ENCODE measurements around the gene UBE2M. TPM values are rescaled to one million over a fixed set of nuclear protein-coding genes. Genes with fewer than 3 reads are reported as not detected.
A peak's percentile ranks its signal among the peaks of the same experiment; 100 is the strongest.
"Not testable (repeated sequence)": the region's sequence is repeated elsewhere in the genome, so short reads cannot be mapped to it uniquely, and the experiment has no call there.

Gene UBE2M
- 10 to 100 TPM in 11 of 12 donors, not detected in 1; 49.2 to 72.5 (median 64.6) TPM for polyA plus RNA-seq (ENCODE audit: insufficient read length in 12 of 12)
- long read RNA-seq, donor 1, transcript UBE2M-201 (6 exons, 1,508 nt), result major isoform, 47 of 52 reads
- long read RNA-seq, donor 1, partial matches to known transcripts, result 5 of 52 reads
- long read RNA-seq, donor 1, other reads (novel, unspliced or antisense), result 0 of 52 reads
- long read RNA-seq, donor 2, transcript UBE2M-201 (6 exons, 1,508 nt), result major isoform, 49 of 50 reads
- long read RNA-seq, donor 2, partial matches to known transcripts, result 0 of 50 reads
- long read RNA-seq, donor 2, other reads (novel, unspliced or antisense), result 0 of 50 reads
- long read RNA-seq, donor 3, transcript UBE2M-201 (6 exons, 1,508 nt), result major isoform, 11 of 11 reads
- long read RNA-seq, donor 3, partial matches to known transcripts, result 0 of 11 reads
- long read RNA-seq, donor 3, other reads (novel, unspliced or antisense), result 0 of 11 reads
- long read RNA-seq, donor 4, transcript UBE2M-201 (6 exons, 1,508 nt), result major isoform, 17 of 17 reads
- long read RNA-seq, donor 4, partial matches to known transcripts, result 0 of 17 reads
- long read RNA-seq, donor 4, other reads (novel, unspliced or antisense), result 0 of 17 reads
- long read RNA-seq, donor 5, transcript UBE2M-201 (6 exons, 1,508 nt), result major isoform, 63 of 63 reads
- long read RNA-seq, donor 5, partial matches to known transcripts, result 0 of 63 reads
- long read RNA-seq, donor 5, other reads (novel, unspliced or antisense), result 0 of 63 reads
- long read RNA-seq, donor 6, transcript UBE2M-201 (6 exons, 1,508 nt), result major isoform, 25 of 25 reads
- long read RNA-seq, donor 6, partial matches to known transcripts, result 0 of 25 reads
- long read RNA-seq, donor 6, other reads (novel, unspliced or antisense), result 0 of 25 reads
- long read RNA-seq, donor 7, transcript UBE2M-201 (6 exons, 1,508 nt), result major isoform, 13 of 13 reads
- long read RNA-seq, donor 7, partial matches to known transcripts, result 0 of 13 reads
- long read RNA-seq, donor 7, other reads (novel, unspliced or antisense), result 0 of 13 reads
- long read RNA-seq, donor 8, transcript UBE2M-201 (6 exons, 1,508 nt), result major isoform, 40 of 45 reads
- long read RNA-seq, donor 8, partial matches to known transcripts, result 0 of 45 reads
- long read RNA-seq, donor 8, other reads (novel, unspliced or antisense), result 5 of 45 reads
- long read RNA-seq, donor 9, transcript UBE2M-201 (6 exons, 1,508 nt), result major isoform, 24 of 24 reads
- long read RNA-seq, donor 9, partial matches to known transcripts, result 0 of 24 reads
- long read RNA-seq, donor 9, other reads (novel, unspliced or antisense), result 0 of 24 reads
- long read RNA-seq, donor 10, transcript UBE2M-201 (6 exons, 1,508 nt), result major isoform, 44 of 45 reads
- long read RNA-seq, donor 10, partial matches to known transcripts, result 0 of 45 reads
- long read RNA-seq, donor 10, other reads (novel, unspliced or antisense), result 0 of 45 reads
- long read RNA-seq, donor 11, transcript UBE2M-201 (6 exons, 1,508 nt), result major isoform, 26 of 27 reads
- long read RNA-seq, donor 11, partial matches to known transcripts, result 0 of 27 reads
- long read RNA-seq, donor 11, other reads (novel, unspliced or antisense), result 0 of 27 reads

GRCh38 chr19:58558066-58558622 is at the start of gene UBE2M:
Gene UBE2M (minus strand): TSS chr19:58558611. CDS start chr19:58558381, 230 bp downstream.
- no peak for DNase-seq

- not testable (repeated sequence) for DNase-seq
These were observed 48.8 kb upstream of the UBE2M start for GRCh38 chr19:58607213-58607612.

GRCh38 chr19:58606251-58606896 is 48.0 kb upstream of the UBE2M start:
- not testable (repeated sequence) for DNase-seq

GRCh38 chr19:58586133-58586765 is 27.8 kb upstream of the UBE2M start:
- no peak for DNase-seq

GRCh38 chr19:58585442-58586132 is 27.2 kb upstream of the UBE2M start:
- no peak for DNase-seq

- DNase-seq, result no peak
These were observed 26.4 kb upstream of the UBE2M start for GRCh38 chr19:58584498-58585441.

GRCh38 chr19:58582985-58583384 is 24.6 kb upstream of the UBE2M start:
- DNase-seq, result no peak

GRCh38 chr19:58581227-58582141 is 23.1 kb upstream of the UBE2M start:
- peak; percentile 87 for DNase-seq

GRCh38 chr19:58579473-58580142 is 21.2 kb upstream of the UBE2M start:
- DNase-seq, result no peak

GRCh38 chr19:58578012-58578925 is 19.9 kb upstream of the UBE2M start:
- DNase-seq, result no peak

- not testable (repeated sequence) for DNase-seq
These were observed 19.2 kb upstream of the UBE2M start for GRCh38 chr19:58577581-58577980.

- peak; percentile 96 for DNase-seq
These were observed 17.0 kb upstream of the UBE2M start for GRCh38 chr19:58575183-58576041.

- DNase-seq, result no peak
These were observed 15.3 kb upstream of the UBE2M start for GRCh38 chr19:58573658-58574164.
